ENCODE results near the gene PIK3CA. TPM values are rescaled to one million over a fixed set of nuclear protein-coding genes. Genes with fewer than 3 reads are reported as not detected.

The PIK3CA gene
- total RNA-seq, 1 experiment from 2014 or later: 13.4 TPM

GRCh38 chr3:179100652-179101051, 47.5 kb upstream of the PIK3CA start:
- no peaks in the 10 kb centered on the region for H3K9me2 ChIP-seq (replicated peaks; ENCODE audit: low read length)
- no peaks in the 10 kb centered on the region for H3K9me3 ChIP-seq (ENCODE audit: low read length)
- no peak overlapping the region for H3K4me2 ChIP-seq (ENCODE audit: low read length)
- DNase-seq (peak; percentile 46), ATAC-seq (peak; percentile 60)
- H3K4me3 ChIP-seq (ENCODE audit: low read length): no peak overlapping the region
- intact Hi-C loops (cut with micrococcal nuclease): no loop called here
- BruUV-seq (replicated peaks): no TSS peak
- no peaks in the 10 kb centered on the region for H4K20me1 ChIP-seq (ENCODE audit: low read length)
- H2AFZ ChIP-seq (ENCODE audit: low read length): no peak overlapping the region
- no peaks in the 10 kb centered on the region for H3K36me3 ChIP-seq (ENCODE audit: low read depth, low read length)
- no peaks in the 10 kb centered on the region for H3K27me3 ChIP-seq (ENCODE audit: low read length)
- H3K79me2 ChIP-seq (ENCODE audit: low read length): no peaks in the 10 kb centered on the region
- TF ChIP-seq EZH2phosphoT487 (IDR thresholded peaks at IDR 0.05; ENCODE audit: borderline replicate concordance, low read length) (no peak), EZH2 (IDR thresholded peaks at IDR 0.05; ENCODE audit: low read length, unreplicated experiment) (no peak)
- TF ChIP-seq, protein P1, sequence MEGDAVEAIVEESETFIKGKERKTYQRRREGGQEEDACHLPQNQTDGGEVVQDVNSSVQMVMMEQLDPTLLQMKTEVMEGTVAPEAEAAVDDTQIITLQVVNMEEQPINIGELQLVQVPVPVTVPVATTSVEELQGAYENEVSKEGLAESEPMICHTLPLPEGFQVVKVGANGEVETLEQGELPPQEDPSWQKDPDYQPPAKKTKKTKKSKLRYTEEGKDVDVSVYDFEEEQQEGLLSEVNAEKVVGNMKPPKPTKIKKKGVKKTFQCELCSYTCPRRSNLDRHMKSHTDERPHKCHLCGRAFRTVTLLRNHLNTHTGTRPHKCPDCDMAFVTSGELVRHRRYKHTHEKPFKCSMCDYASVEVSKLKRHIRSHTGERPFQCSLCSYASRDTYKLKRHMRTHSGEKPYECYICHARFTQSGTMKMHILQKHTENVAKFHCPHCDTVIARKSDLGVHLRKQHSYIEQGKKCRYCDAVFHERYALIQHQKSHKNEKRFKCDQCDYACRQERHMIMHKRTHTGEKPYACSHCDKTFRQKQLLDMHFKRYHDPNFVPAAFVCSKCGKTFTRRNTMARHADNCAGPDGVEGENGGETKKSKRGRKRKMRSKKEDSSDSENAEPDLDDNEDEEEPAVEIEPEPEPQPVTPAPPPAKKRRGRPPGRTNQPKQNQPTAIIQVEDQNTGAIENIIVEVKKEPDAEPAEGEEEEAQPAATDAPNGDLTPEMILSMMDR (conservative IDR thresholded peaks at IDR 0.05; ENCODE audit: low read depth, low read length): no peak
- H3K9ac ChIP-seq (ENCODE audit: low read length): no peak overlapping the region
- CTCF ChIA-PET: interaction anchor here (0.6 kb wide), 1 partner anchor 216 kb away, joined by 3 read pairs; no protein-coding TSS in a partner anchor
- no peaks in the 10 kb centered on the region for H3F3A ChIP-seq (ENCODE audit: low read length, unreplicated experiment)
- POLR2A ChIA-PET (ENCODE audit: unreplicated experiment): interaction anchor here (0.6 kb wide), 1 partner anchor 14 kb away, joined by 5 read pairs; no protein-coding TSS in a partner anchor
- H3K4me1 ChIP-seq (ENCODE audit: insufficient read depth, low read length): peaks cover 7% of the 10 kb centered on the region
- no peak overlapping the region for H3K27ac ChIP-seq (ENCODE audit: low read length)

- Histone ChIP-seq H3K9me3 (ENCODE audit: low read length) (no peaks in the 10 kb centered on the region), H3K4me2 (ENCODE audit: low read length) (no peak overlapping the region), H3K9ac (ENCODE audit: low read length) (no peak overlapping the region), H3K79me2 (ENCODE audit: low read length) (no peaks in the 10 kb centered on the region), H2AFZ (ENCODE audit: low read length) (no peak overlapping the region), H3K4me3 (ENCODE audit: low read length) (no peak overlapping the region), H3F3A (ENCODE audit: low read length, unreplicated experiment) (peaks cover 8% of the 10 kb centered on the region), H3K36me3 (ENCODE audit: low read depth, low read length) (no peaks in the 10 kb centered on the region), H3K4me1 (ENCODE audit: insufficient read depth, low read length) (peaks cover 14% of the 10 kb centered on the region), H3K27ac (ENCODE audit: low read length) (no peak overlapping the region), H3K27me3 (ENCODE audit: low read length) (no peaks in the 10 kb centered on the region), H4K20me1 (ENCODE audit: low read length) (no peaks in the 10 kb centered on the region), H3K9me2 (replicated peaks; ENCODE audit: low read length) (no peaks in the 10 kb centered on the region)
- TF ChIP-seq EZH2phosphoT487 (IDR thresholded peaks at IDR 0.05; ENCODE audit: borderline replicate concordance, low read length) (no peak), EZH2 (IDR thresholded peaks at IDR 0.05; ENCODE audit: low read length, unreplicated experiment) (no peak)
- TF ChIP-seq, protein P1 (conservative IDR thresholded peaks at IDR 0.05; ENCODE audit: low read depth, low read length): no peak
- ChIA-PET POLR2A (ENCODE audit: unreplicated experiment) (no interaction called here), CTCF (interaction anchor here (0.5 to 0.9 kb wide), 2 partner anchors 41 to 115 kb away, joined by 4 to 12 read pairs; no protein-coding TSS in a partner anchor)
- no TSS peak for BruUV-seq (replicated peaks)
- DNase-seq (no peak), ATAC-seq (no peak)
- intact Hi-C loops (cut with micrococcal nuclease): loop anchor here (1.0 to 5.0 kb wide), 8 partner anchors 26 to 215 kb away; partner anchors contain the start of gene ZMAT3
Observed at GRCh38 chr3:179105881-179106280, 42.3 kb upstream of the PIK3CA start.

- Histone ChIP-seq H3K4me2 (ENCODE audit: low read length) (peak overlapping the region; percentile 35; the same call in 1 of the 2 replicates), H3K27me3 (ENCODE audit: low read length) (no peaks in the 10 kb centered on the region), H3K9ac (ENCODE audit: low read length) (no peak overlapping the region), H2AFZ (ENCODE audit: low read length) (no peak overlapping the region), H4K20me1 (ENCODE audit: low read length) (no peaks in the 10 kb centered on the region), H3K27ac (ENCODE audit: low read length) (peak overlapping the region; percentile 35; the same call in 1 of the 2 replicates), H3K4me3 (ENCODE audit: low read length) (no peak overlapping the region), H3K9me3 (ENCODE audit: low read length) (no peaks in the 10 kb centered on the region), H3K79me2 (ENCODE audit: low read length) (no peaks in the 10 kb centered on the region), H3K36me3 (ENCODE audit: low read depth, low read length) (no peaks in the 10 kb centered on the region), H3F3A (ENCODE audit: low read length, unreplicated experiment) (peaks cover 8% of the 10 kb centered on the region), H3K9me2 (replicated peaks; ENCODE audit: low read length) (no peaks in the 10 kb centered on the region), H3K4me1 (ENCODE audit: insufficient read depth, low read length) (peaks cover 14% of the 10 kb centered on the region)
- ATAC-seq (peak; percentile 65), DNase-seq (peak; percentile 27)
- POLR2A ChIA-PET (ENCODE audit: unreplicated experiment): interaction anchor here (0.6 to 0.7 kb wide), 7 partner anchors 19 to 343 kb away, joined by 4 to 15 read pairs (median 5); no protein-coding TSS in a partner anchor
- intact Hi-C loops (cut with micrococcal nuclease): loop anchor here (5.0 kb wide), 2 partner anchors 35 to 155 kb away; partner anchors contain the start of gene ZMAT3
- CTCF ChIA-PET: interaction anchor here (0.6 to 1.2 kb wide), 2 partner anchors 208 to 673 kb away, joined by 5 to 7 read pairs; no protein-coding TSS in a partner anchor
- TF ChIP-seq EZH2 (IDR thresholded peaks at IDR 0.05; ENCODE audit: low read length, unreplicated experiment): no peak
- TF ChIP-seq, protein P1 (conservative IDR thresholded peaks at IDR 0.05; ENCODE audit: low read depth, low read length): no peak
- no peak for TF ChIP-seq EZH2phosphoT487 (IDR thresholded peaks at IDR 0.05; ENCODE audit: borderline replicate concordance, low read length)
- no TSS peak for BruUV-seq (replicated peaks)
Observed at GRCh38 chr3:179107617-179108016, 40.5 kb upstream of the PIK3CA start.
